SK-N-MC (cell line): ENCODE results near the gene TMEM59L.

Source experiments
- EZH2 ChIP-seq: fragments of 200-600 bp; sonication (generic); IDR thresholded peaks from one replicate; pipeline ENCODE4 v1.6.1; 2017; ENCODE audit warnings: antibody characterized with exemption
- POLR2AphosphoS5 ChIP-seq: IDR thresholded peaks from 2 replicates; pipeline ENCODE4 v1.6.1; 2012; ENCODE audit warnings: mild to moderate bottlenecking, low read depth, low read length, borderline replicate concordance

DNA sequence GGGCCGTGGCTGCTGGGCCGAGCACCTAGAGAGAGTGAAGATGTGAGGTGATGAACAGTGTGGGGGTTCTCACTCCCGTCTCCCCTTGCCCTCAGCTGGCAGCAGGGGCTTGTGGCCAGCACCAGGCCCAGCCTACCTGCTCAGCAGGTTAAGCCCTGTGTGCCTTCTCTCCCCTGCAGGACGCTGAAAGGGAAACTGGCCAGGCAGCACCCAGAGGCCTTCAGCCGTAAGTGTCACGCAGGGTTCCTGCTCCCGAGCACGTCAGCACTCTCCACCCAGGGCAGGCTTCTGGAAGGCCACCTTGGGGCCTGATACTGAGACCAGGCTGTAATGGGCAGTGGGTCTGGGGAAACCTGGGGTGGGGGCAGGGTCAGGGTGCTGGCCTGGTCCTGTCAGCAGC, 45.7 kb upstream of the TMEM59L start:
- TF ChIP-seq EZH2 = no peak
- TF ChIP-seq POLR2AphosphoS5 = no peak
